HG02870 (cell line): ENCODE results near the gene ATCAY.
"Not testable (repeated sequence)": the region's sequence is repeated elsewhere in the genome, so short reads cannot be mapped to it uniquely, and the experiment has no call there.

Experiments
- ATAC-seq: cut with Tn5 transposase; IDR thresholded peaks from one replicate; pipeline ENCODE4 v1.9.1; 2021; ENCODE audit warnings: mild to moderate bottlenecking, moderate library complexity; ENCODE audit not compliant: unreplicated experiment

Gene ATCAY

GRCh38 chr19:3852614-3853254, 27.8 kb upstream of the ATCAY start:
- no peak for ATAC-seq

GRCh38 chr19:3855320-3855719, 25.2 kb upstream of the ATCAY start:
- ATAC-seq = no peak

- ATAC-seq = no peak
Measured at GRCh38 chr19:3857449-3858003, 23.0 kb upstream of the ATCAY start.

GRCh38 chr19:3860499-3860898, 20.0 kb upstream of the ATCAY start:
- ATAC-seq = no peak

DNA sequence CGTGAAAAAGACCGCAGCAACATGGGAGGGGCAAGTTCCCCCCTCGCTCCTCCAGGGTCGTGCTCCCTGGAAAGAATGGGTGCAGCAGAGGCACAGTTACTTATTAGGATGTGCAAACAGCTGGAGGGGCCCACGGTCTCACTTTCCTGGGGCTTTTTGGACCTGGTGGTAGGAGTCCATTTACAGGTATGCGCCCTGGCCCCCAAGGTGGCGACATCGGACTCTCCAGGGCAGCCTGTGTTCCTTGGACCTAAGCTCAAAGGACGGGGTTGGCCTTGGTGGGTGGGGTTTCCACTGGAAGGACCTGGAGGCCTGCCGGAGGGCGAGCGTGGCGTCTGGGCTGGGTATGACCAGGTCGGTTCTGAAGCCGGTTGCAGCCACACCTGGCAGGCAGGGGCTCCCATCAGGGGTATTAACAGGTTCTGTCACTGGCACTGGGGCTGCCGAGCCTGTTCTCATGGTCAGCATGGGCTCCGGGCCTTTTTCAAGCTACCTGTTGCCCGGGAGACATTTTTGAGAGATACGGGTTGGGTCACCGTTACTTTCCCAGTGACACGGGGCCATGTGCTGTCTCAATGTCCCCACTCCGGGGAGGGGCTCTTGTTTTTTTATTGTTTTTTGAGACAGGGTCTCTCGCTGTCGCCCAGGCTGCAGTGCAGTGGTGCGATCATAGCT, 17.5 kb upstream of the ATCAY start:
- no peak for ATAC-seq

DNA sequence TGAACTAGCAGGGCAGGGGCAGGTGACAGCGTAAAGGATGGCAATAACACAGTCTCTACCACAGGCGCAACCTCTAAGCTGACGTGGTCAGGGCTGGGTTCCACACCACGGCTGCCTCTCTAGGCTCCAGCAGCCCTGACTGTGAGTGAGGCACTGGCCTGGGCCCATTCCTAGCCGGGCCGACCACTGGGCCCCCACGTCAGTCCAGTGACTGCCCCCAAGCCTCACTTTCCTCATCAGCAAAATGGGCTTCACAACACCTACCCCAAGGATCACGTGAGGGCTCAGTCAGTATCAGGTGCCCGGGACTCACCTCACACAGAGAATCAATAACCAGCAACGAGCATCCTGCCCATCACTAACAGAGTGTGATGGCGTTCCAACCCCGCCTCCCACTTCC, 16.8 kb upstream of the ATCAY start:
- no peak for ATAC-seq

GRCh38 chr19:3866910-3867638, 13.4 kb upstream of the ATCAY start:
- ATAC-seq = no peak

DNA sequence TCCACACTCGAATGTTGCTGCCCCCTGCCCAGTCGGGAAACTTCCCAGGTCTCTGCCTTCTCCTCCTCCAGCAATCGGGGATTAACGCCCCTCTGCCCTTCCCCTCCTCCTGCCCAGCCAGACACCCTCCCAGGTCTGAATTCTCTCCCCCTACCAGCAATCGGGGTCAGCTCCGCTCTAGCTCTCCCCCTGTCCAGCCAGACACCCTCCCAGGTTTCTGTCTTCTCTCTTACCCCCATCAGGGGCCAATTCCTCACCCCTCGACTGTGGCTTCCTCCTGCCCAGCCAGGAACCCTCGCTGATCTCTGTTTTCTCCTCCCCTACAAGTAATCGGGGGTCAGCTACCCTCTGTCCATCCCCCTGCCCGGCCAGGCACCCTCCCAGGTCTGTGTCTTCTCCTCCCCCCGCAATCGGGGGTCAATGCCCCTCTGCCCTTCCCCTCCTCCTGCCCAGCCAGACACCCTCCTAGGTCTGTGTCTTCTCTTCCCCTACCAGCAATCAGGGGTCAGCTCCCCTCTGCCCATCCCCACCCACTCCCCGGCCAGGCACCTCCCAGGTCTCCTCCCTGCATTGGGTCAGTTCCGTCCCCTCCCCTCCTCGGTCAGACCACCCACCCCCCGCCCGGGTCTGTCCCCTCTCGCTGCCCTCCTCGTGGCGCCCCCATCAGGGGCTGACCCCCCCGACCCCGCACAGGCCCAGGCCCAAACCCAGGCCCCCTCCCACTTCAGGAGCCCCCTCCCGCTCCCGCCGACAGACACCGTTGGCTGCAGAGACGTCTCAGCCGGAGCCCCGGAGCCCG, 12.3 kb upstream of the ATCAY start:
- ATAC-seq = no peak

- no peak for ATAC-seq
Measured at GRCh38 chr19:3868770-3869456, 11.6 kb upstream of the ATCAY start, which contains the start of gene ZFR2. ZFR2 (minus strand) TSS chr19:3869038; CDS start chr19:3869017, 21 bp downstream.

DNA sequence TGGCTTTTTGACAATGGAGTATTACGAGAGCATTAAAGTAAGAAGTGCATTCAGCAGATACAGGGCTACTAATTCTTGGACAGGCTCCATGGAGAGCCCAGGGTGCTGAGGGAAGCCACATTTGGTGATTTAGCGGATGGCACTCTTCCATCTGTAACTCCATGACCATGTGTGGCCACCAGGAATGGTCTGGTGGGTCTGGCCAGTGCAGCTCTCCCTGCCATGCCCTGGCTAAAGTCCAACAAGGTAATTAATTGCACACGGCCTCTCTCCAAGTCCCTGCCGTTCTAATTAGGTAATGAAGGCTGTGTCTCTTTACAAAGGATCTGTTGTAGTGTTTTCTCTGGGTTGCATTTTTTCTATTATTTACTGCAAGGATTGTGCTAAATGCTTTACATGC, 7.3 kb upstream of the ATCAY start:
- ATAC-seq = no peak

DNA sequence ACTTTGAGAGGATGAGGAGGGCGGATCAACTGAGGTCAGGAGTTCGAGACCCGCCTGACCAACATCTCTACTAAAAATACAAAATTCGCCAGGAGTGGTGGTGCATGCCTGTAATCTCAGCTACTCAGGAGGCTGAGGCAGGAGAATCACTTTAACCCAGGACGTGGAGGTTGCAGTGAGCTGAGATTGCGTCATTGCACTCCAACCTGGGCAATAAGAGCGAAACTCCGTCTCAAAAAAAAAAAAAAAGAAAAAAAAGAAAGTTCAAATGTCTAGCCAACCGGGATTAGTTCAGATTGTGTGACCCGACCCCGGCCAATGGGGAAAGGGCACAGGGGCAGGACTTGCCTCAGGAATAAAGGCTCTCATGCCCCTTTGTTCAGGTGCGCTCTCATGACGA, 5.8 kb upstream of the ATCAY start:
- ATAC-seq = not testable (repeated sequence)

GRCh38 chr19:3879656-3880055, 829 bp upstream of the ATCAY start:
- ATAC-seq = no peak

DNA sequence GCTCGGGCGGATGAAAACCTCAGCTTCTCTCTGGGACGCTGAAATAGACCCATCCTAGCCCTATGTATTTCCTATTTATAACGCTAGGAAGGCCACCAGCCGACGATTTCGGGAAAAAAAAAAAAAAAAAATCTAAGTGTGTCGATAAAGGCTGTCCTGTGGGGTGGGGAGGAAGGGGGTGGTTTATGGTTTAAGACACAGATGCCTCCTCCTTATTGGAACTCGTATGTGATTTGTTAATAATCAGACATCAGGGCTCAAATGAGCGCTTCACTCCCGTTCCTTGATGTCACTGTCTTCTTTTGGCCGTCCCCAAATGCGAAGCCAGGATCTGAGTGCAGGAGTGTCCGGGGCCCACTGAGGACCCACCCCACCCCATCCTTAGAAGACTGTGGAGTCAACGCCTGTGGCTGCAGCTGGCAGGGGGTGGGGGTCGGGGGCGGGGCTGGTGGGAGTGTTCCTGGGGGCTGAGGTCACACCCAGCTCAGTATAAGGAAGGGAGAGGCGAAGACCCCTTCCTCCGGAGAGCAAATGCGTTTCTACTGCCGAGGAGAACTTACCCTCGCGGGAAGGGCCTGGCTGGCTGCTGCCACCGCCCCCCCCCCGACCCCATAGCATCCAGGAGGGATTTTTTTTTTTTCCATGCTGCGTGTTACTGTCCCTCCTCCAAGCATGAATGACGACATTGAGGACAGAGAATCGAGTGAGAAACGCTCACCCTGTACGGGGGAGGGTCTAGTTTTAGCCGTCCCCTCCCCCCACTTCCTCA, 971 bp downstream of the ATCAY start:
- ATAC-seq = no peak

- no peak for ATAC-seq
Measured at GRCh38 chr19:3882041-3882384, 1.5 kb downstream of the ATCAY start.

- ATAC-seq = no peak
Measured at GRCh38 chr19:3890591-3890990, 10.1 kb downstream of the ATCAY start.

DNA sequence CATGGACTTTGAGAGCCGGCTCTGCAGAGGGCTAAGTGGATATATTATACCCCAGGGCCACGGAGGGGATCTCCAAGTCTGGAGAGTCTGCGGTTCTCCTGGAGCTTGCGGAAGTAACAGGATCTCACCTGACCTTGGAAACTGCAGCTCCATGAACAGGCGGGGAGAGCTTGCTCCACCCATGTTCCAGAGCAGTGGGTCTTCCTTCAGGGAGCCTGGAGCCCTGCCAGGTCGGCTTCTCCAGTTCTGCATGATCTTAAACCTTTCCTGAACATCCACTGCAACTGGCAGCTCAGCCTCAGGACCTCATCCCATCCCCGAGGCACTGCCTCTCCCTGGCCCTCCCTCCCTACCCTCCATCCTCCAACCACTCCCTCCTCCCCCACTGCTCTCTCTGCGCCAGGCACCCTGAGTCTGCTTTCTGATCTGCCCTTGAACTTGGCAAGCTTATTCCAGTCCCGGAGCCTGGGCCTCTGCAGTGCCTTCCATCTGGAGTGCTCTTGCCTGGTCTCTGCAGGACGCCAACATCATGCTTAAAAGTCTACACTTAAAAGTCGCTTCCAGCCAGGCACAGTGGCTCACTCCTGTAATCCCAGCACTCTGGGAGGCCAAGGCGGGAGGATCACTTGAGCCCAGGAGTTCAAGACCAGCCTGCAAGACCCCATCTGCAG, 13.2 kb downstream of the ATCAY start:
- ATAC-seq = no peak

DNA sequence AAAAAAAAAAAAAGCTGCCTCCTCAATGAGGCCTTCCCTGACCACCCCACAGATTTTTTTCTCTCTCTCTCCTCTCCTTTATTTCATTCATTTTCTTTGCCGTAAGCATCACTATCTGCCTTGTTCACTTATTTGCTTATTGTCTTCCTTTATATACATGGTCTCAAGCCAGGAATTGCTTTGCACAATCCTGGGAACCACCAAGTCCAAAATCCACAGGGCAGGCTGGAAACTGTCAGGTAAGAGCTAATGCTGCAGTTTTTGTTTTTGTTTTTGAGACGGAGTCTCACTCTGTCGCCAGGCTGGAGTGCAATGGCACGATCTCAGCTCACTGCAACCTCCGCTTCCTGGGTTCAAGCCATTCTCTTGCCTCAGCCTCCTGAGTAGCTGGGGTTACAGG, 14.5 kb downstream of the ATCAY start:
- ATAC-seq = not testable (repeated sequence)

DNA sequence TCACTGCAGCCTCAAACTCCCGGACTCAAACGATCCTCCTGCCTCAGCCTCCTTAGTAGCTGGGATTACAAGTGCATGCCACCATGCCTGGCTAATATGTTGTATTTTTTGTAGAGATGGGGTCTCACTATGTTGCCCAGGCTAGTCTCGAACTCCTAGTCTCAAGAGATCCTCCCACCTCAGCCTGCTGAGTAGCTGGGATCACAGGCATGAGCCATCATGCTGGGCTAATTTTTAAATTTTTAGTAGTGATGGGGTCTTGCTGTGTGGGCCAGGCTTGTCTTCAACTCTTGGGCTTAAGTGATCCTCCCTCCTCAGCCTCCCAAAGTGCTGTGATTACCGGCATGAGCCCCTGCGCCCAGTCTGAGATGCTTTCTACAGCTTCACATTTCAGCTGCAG, 15.3 kb downstream of the ATCAY start:
- no peak for ATAC-seq

DNA sequence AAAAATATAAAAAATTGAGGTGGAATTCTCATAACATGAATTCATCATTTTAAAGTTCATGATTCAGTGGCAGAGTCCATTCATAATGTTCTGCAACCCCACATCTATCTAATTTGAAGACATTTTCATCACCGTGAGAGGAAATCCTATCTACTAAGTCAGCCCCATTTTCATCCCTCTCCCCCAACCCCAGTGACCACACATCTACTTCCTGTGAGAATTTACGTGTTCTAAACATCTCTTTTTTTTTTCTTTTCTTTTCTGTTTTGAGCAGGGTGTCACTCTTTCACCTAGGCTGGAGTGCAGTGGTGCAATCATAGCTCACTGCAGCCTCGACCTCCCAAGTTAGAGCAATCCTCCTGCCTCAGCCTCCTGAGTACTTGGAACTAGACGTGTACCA, 17.5 kb downstream of the ATCAY start:
- ATAC-seq = no peak
